ENCODE data around the gene STX18.
"Not testable (repeated sequence)": the region's sequence is repeated elsewhere in the genome, so short reads cannot be mapped to it uniquely, and the experiment has no call there.

STX18 gene

DNA sequence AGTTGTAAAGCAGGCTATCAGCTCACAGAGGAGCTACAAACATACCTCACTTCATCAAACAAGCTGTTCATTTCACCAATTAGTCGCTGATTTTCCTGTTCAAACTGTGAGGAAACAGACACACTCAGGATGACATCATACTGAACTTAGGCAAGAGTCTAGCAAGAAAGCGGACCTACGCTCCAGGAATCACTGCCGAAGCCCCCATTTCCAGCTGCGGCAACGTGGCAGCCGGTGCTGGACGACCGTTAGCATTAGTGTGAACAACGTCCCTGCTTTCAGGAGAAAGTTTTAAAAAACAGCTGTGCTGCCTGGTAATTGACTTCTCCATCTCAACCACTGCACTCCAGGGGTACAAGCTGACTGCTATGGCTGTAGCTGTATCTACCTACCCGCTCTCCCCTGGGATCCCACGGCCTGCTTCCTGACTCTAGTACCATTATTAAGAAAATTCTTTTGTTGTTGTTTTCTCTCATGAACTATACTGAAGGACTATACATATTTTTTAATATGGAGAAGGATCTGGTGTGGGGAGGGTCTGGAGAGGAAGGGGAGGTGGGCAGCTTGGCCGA, 116.6 kb downstream of the STX18 start:
- in situ Hi-C loops (cut with MboI; ENCODE audit: low pct_unique_long_range_greater_than_20kb, low sequenced_read_pairs, unreplicated experiment) = no loop called here
- TF ChIP-seq, protein P1, sequence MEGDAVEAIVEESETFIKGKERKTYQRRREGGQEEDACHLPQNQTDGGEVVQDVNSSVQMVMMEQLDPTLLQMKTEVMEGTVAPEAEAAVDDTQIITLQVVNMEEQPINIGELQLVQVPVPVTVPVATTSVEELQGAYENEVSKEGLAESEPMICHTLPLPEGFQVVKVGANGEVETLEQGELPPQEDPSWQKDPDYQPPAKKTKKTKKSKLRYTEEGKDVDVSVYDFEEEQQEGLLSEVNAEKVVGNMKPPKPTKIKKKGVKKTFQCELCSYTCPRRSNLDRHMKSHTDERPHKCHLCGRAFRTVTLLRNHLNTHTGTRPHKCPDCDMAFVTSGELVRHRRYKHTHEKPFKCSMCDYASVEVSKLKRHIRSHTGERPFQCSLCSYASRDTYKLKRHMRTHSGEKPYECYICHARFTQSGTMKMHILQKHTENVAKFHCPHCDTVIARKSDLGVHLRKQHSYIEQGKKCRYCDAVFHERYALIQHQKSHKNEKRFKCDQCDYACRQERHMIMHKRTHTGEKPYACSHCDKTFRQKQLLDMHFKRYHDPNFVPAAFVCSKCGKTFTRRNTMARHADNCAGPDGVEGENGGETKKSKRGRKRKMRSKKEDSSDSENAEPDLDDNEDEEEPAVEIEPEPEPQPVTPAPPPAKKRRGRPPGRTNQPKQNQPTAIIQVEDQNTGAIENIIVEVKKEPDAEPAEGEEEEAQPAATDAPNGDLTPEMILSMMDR (IDR thresholded peaks at IDR 0.05; ENCODE audit: extremely low read depth, insufficient read depth, missing control alignments) = no peak
- DNase-seq (ENCODE audit: low spot score) = no peak

DNA sequence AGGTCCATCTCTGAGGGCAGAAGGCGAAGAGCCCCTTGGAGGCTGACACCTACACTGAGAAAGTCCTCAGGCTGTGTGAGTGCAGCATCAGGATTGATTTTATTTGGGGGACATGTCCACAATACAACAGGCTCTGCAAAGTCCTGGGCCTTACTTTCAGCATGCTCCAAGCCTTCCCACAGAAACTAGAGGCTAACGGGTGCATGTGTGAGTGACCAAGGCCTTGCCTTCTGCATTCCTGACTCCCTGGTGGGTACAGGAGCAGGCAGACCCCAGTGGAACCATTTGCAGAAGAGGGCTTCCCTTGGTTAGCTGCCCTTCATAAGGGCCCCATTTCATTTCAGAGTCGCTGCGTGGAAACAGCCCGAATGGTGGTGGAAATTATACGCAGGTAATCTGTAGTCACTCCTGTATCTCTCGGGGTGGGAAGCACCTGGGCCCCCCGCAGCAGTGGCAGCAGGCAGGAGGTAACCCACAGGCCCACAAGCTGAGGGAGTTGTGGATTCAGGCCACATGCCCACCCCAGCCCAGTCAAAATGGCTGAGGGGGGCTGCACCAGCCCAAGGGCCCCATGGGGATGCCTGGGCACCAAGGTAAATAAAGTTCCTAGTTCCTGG, 117.2 kb downstream of the STX18 start:
- in situ Hi-C loops (cut with MboI; ENCODE audit: low pct_unique_long_range_greater_than_20kb, low sequenced_read_pairs, unreplicated experiment) = no loop called here

DNA sequence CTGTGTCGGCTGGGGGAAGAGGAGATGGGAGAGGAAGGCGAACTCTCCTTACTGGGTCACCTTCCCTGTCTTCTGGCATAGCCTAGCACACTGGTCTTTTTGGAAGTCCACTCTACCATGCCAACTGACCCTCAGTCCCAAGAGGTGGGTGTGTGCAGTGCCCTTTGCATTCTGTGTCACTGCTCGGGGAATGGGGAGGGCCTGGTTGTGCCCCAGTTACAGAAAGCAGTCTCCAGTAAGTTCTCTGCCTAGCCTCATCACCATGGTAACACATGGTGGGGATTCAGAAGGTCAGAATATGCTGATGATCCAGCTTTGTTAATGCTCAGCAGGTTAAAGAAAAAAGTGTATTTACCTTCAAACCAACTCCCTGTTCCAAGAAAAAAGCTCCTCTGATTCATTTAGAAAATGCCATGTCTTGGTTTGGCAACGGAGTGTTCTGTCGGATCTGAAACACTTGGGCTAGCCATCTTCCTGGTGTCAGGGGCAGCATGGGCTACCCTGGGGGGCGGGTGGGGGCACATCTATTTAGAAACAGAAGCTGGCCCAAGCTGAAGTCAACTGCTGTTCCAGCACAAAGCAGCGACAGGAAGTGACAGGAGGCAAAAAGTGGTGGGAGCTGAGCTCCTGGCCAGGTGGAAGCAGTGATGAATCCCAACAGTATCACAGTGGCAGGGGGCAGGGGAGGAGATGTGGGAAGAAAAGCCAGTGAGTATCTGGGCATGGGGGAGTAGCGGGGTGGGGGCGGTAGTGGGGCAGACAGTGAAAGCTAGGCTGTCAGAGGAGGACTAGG, 117.9 kb downstream of the STX18 start:
- in situ Hi-C loops (cut with MboI; ENCODE audit: low pct_unique_long_range_greater_than_20kb, low sequenced_read_pairs, unreplicated experiment) = no loop called here
- TF ChIP-seq, protein P1 (IDR thresholded peaks at IDR 0.05; ENCODE audit: extremely low read depth, insufficient read depth, missing control alignments) = no peak
- DNase-seq (ENCODE audit: low spot score) = no peak

More for the DNA sequence above, 117.2 kb downstream of the STX18 start:
- TF ChIP-seq, protein P1 (IDR thresholded peaks at IDR 0.05; ENCODE audit: extremely low read depth, insufficient read depth, missing control alignments) = no peak
- DNase-seq (ENCODE audit: low spot score) = no peak

DNA sequence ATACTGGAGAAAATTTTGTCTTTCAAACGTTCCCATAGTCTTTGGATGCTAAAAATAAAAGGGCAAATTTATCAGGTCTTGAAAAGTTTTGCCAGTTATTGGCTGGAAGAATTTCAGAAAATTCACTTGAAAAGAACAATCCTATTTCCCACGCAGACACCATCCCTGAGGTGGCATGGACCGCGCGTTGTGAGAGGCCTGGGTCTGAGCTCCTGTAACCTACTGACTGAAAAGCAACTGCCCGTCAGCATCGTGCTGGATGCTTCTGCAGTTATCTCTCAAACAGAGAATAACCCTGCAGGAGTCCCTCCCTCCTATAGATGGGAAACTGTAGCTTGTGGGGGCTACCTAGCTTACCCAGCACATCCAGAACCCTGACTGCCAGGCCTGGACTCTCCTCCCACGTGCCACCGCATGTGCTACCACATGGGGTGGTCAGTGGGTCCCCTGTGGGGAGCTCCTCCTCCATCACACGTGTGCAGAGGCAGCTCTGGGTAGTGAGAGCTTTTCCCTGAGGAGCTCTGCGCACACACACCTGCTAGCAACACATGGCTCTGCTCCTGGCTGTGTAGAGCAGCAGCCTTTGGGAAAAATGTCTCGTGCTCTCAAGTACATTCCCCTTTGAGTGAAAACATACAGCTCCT, 118.9 kb downstream of the STX18 start:
- in situ Hi-C loops (cut with MboI; ENCODE audit: low pct_unique_long_range_greater_than_20kb, low sequenced_read_pairs, unreplicated experiment) = no loop called here
- DNase-seq (ENCODE audit: low spot score) = no peak
- TF ChIP-seq, protein P1 (IDR thresholded peaks at IDR 0.05; ENCODE audit: extremely low read depth, insufficient read depth, missing control alignments) = no peak

DNA sequence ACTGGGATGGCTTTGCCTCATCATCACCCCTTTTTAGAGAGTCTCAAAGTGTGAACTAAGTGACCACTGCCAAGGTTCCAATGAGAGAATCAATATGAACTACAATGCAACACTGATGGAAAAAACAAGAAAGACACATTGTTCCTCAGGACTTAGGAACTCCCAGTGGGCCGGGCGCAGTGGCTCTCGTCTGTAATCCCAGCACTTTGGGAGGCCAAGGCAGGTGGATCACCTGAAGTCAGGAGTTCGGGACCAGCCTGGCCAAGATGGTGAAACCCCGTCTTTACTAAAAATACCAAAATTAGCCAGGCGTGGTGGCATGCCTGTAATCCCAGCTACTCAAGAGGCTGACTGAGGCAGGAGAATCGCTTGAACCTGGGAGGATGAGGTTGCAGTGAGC, 119.7 kb downstream of the STX18 start:
- in situ Hi-C loops (cut with MboI; ENCODE audit: low pct_unique_long_range_greater_than_20kb, low sequenced_read_pairs, unreplicated experiment) = not testable (repeated sequence)

DNA sequence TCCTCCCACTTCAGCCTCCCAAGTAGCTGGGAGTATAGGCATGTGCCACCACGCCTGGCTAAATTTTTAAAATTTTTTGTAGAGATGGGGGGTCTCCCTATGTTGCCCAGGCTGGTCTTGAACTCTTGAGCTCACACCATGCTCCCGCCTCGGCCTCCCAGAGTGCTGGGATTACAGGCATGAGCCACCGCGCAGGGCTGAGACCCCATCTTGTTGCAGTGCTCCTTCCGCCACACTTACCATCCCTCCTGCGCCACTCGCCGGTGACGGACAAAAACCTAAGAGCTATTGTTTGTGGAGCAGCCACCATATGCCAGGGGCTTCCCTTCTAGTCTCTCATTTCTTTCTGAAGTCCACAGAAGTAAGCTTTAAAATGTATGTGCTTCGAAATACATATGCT, 120.5 kb downstream of the STX18 start:
- DNase-seq (ENCODE audit: low spot score) = no peak
- in situ Hi-C loops (cut with MboI; ENCODE audit: low pct_unique_long_range_greater_than_20kb, low sequenced_read_pairs, unreplicated experiment) = no loop called here

More for the DNA sequence above, 119.7 kb downstream of the STX18 start:
- DNase-seq (ENCODE audit: low spot score) = not testable (repeated sequence)

More for the DNA sequence above, 120.5 kb downstream of the STX18 start:
- TF ChIP-seq, protein P1 (IDR thresholded peaks at IDR 0.05; ENCODE audit: extremely low read depth, insufficient read depth, missing control alignments) = no peak

Measured in GM13977 (cell line).